Mesenchymal stem cell (in vitro differentiated cells and primary cell): ENCODE measurements around the gene TCF25.

ENCODE experiments used
- DNase-seq: peaks from one replicate; pipeline ENCODE4 v3.0.0-alpha.2; 2013
- H2AFZ ChIP-seq: one replicate; pipeline ENCODE4 v1.6.1; 2013; ENCODE audit warnings: low read depth, mild to moderate bottlenecking, control low read depth, inconsistent platforms, low read length, moderate library complexity
- H2AK5ac ChIP-seq: 2 replicates; pipeline ENCODE4 v1.6.1; 2013; ENCODE audit warnings: low read length, moderate library complexity, mild to moderate bottlenecking, inconsistent platforms; ENCODE audit not compliant: severe bottlenecking
- H2BK120ac ChIP-seq: one replicate; pipeline ENCODE4 v1.6.1; 2013; ENCODE audit warnings: low read depth, mild to moderate bottlenecking, inconsistent platforms, low read length, moderate library complexity
- H2BK12ac ChIP-seq, 2 experiments: one replicate each; pipeline ENCODE4 v1.6.1; 2013; ENCODE audit warnings: inconsistent platforms in 2 of 2, low read length in 2 of 2, mild to moderate bottlenecking in 2 of 2, moderate library complexity in 2 of 2, control low read depth in 1 of 2
- H2BK15ac ChIP-seq: one replicate; pipeline ENCODE4 v1.6.1; 2013; ENCODE audit warnings: mild to moderate bottlenecking, low read depth, inconsistent platforms; ENCODE audit not compliant: poor library complexity, severe bottlenecking
- H2BK5ac ChIP-seq: 2 replicates; pipeline ENCODE4 v1.6.1; 2013; ENCODE audit warnings: low read depth, mild to moderate bottlenecking, low read length, control low read depth, inconsistent platforms; ENCODE audit not compliant: poor library complexity, severe bottlenecking
- H3K14ac ChIP-seq, 2 experiments: one replicate each; pipeline ENCODE4 v1.6.1; 2013; ENCODE audit warnings: inconsistent platforms in 2 of 2, low read length in 2 of 2, control low read depth in 1 of 2, mild to moderate bottlenecking in 1 of 2, moderate library complexity in 1 of 2
- H3K18ac ChIP-seq, 2 experiments: one replicate each; pipeline ENCODE4 v1.6.1; 2013; ENCODE audit warnings: inconsistent platforms in 2 of 2, low read length in 2 of 2, control low read depth in 1 of 2, low read depth in 1 of 2, mild to moderate bottlenecking in 1 of 2
- H3K23ac ChIP-seq, 2 experiments: one replicate each; pipeline ENCODE4 v1.6.1; 2013; ENCODE audit warnings: inconsistent platforms in 2 of 2, low read length in 2 of 2, mild to moderate bottlenecking in 2 of 2, moderate library complexity in 2 of 2, control low read depth in 1 of 2
- H3K27ac ChIP-seq: 2 replicates; pipeline ENCODE4 v1.5.1; 2013; ENCODE audit warnings: mild to moderate bottlenecking, moderate library complexity, low read length, control low read depth, inconsistent platforms; ENCODE audit not compliant: poor library complexity, severe bottlenecking
- H3K27me3 ChIP-seq, 2 experiments: 2 replicates each; pipeline versions ENCODE4 v1.6.1 to v1.7.0; 2013; ENCODE audit warnings: low read length in 2 of 2, mild to moderate bottlenecking in 2 of 2, moderate library complexity in 2 of 2, control low read depth in 1 of 2, inconsistent platforms in 1 of 2; ENCODE audit not compliant: control insufficient read depth in 1 of 2, insufficient read depth in 1 of 2
- H3K36me3 ChIP-seq, 2 experiments: 2 replicates each; pipeline versions ENCODE4 v1.6.1 to v1.7.0; 2013; ENCODE audit warnings: low read length in 2 of 2, control low read depth in 1 of 2, inconsistent platforms in 1 of 2, low read depth in 1 of 2, mild to moderate bottlenecking in 1 of 2; ENCODE audit not compliant: insufficient read depth in 2 of 2, control insufficient read depth in 1 of 2
- H3K4ac ChIP-seq, 2 experiments: one replicate each; pipeline ENCODE4 v1.6.1; 2013; ENCODE audit warnings: inconsistent platforms in 2 of 2, low read length in 2 of 2, mild to moderate bottlenecking in 2 of 2, moderate library complexity in 2 of 2, control low read depth in 1 of 2, low read depth in 1 of 2
- H3K4me1 ChIP-seq: 2 replicates; pipeline ENCODE4 v1.6.1; 2013; ENCODE audit warnings: low read depth, low read length, control low read depth; ENCODE audit not compliant: control insufficient read depth, insufficient read depth
- H3K4me2 ChIP-seq: 2 replicates; pipeline ENCODE4 v1.6.1; 2013; ENCODE audit warnings: low read length, mild to moderate bottlenecking, inconsistent platforms; ENCODE audit not compliant: poor library complexity, severe bottlenecking
- H3K4me3 ChIP-seq, 2 experiments: 2 replicates each; pipeline versions ENCODE4 v1.5.1 to v1.7.0; 2013; ENCODE audit warnings: low read length in 2 of 2, mild to moderate bottlenecking in 2 of 2, control low read depth in 1 of 2, low read depth in 1 of 2; ENCODE audit not compliant: insufficient read depth in 1 of 2
- H3K79me1 ChIP-seq: replicated peaks from 2 replicates; pipeline ENCODE4 v1.6.1; 2013; ENCODE audit warnings: mild to moderate bottlenecking, control low read depth, low read length, inconsistent platforms; ENCODE audit not compliant: poor library complexity, severe bottlenecking
- H3K9ac ChIP-seq: 2 replicates; pipeline ENCODE4 v1.7.0; 2013; ENCODE audit warnings: mild to moderate bottlenecking, low read length, moderate library complexity
- H3K9me3 ChIP-seq: 2 replicates; pipeline ENCODE4 v1.7.0; 2013; ENCODE audit warnings: mild to moderate bottlenecking, low read length; ENCODE audit not compliant: control insufficient read depth
- H4K8ac ChIP-seq: one replicate; pipeline ENCODE4 v1.6.1; 2013; ENCODE audit warnings: inconsistent platforms, mild to moderate bottlenecking, low read length, moderate library complexity
- H4K91ac ChIP-seq: one replicate; pipeline ENCODE4 v1.6.1; 2013; ENCODE audit warnings: mild to moderate bottlenecking, low read length, inconsistent platforms
- WGBS: methylation state at CpG from one replicate; pipeline ENCODE4 v1.1.7; 2013; ENCODE audit warnings: mixed read lengths; 5-methylcytosine and 5-hydroxymethylcytosine counted together

The TCF25 gene

DNA sequence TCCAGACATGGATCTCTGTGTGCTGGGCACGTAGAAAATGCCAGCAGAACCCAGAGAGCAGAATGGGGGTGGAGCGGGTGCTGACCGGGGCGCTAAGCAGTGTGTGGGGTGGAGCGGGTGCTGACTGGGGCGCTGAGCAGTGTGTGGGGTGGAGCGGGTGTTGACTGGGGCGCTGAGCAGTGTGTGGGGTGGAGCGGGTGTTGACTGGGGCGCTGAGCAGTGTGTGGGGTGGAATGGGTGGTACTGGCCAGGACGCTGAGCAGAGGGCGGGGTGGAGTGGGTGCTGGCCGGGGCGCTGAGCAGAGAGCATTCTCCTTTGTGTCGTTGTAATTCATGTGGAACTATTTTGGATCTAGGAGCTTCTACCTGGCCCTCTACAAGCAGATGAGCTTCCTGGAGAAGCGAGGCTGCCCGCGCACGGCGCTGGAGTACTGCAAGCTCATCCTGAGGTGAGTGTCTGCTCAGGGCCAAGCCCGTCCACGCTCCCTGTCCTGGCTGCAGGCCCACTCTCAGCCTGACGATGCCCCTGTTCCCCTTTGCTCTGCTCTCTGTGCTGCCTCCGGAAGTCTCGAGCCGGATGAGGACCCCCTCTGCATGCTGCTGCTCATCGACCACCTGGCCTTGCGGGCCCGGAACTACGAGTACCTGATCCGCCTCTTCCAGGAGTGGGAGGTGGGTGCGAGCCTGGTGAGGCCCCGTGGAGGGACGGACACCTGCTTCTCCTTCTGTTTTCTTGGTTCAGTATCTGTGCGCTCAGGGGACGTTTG is 25.0 kb downstream of the TCF25 start:
- H2BK15ac ChIP-seq = no peak overlapping the region
- no peak overlapping the region for H3K4me2 ChIP-seq
- H3K4me3 ChIP-seq = no peak overlapping the region
- H4K8ac ChIP-seq = no peak overlapping the region
- no peak overlapping the region for H2AK5ac ChIP-seq
- no peak for DNase-seq
- H3K4ac ChIP-seq = no peak overlapping the region
- no peaks in the 10 kb centered on the region for H3K27me3 ChIP-seq
- no peak overlapping the region for H2AFZ ChIP-seq
- no peak overlapping the region for H3K14ac ChIP-seq
- H3K23ac ChIP-seq = no peak overlapping the region
- H3K18ac ChIP-seq = no peak overlapping the region
- peaks cover 80 to 85% of the 10 kb centered on the region in 2 experiments for H3K36me3 ChIP-seq
- peaks cover 47% of the 10 kb centered on the region for H3K79me1 ChIP-seq
- H2BK120ac ChIP-seq = no peak overlapping the region
- H2BK5ac ChIP-seq = no peak overlapping the region
- no peaks in the 10 kb centered on the region for H3K4me1 ChIP-seq
- no peaks in the 10 kb centered on the region for H3K9me3 ChIP-seq
- no peak overlapping the region for H4K91ac ChIP-seq
- no peak overlapping the region for H3K27ac ChIP-seq
- H3K9ac ChIP-seq = no peak overlapping the region
- no peak overlapping the region for H2BK12ac ChIP-seq
- 98% methylated on average over 36 of the region's 36 CpGs for WGBS

- H3K4ac ChIP-seq = no peak overlapping the region
- 95% methylated on average over 20 of the region's 20 CpGs for WGBS
Measured at GRCh38 chr16:89899879-89900481, 26.6 kb downstream of the TCF25 start.

GRCh38 chr16:89900885-89901284 is 27.5 kb downstream of the TCF25 start:
- Histone ChIP-seq H3K9ac (no peak overlapping the region), H2BK12ac (no peak overlapping the region), H2BK5ac (no peak overlapping the region), H2BK120ac (no peak overlapping the region), H3K27me3 (no peaks in the 10 kb centered on the region), H3K36me3 (peaks cover 81 to 85% of the 10 kb centered on the region in 2 experiments), H2AK5ac (no peak overlapping the region), H3K23ac (no peak overlapping the region), H3K4me1 (no peaks in the 10 kb centered on the region), H4K91ac (no peak overlapping the region), H3K27ac (no peak overlapping the region), H3K4me2 (no peak overlapping the region), H3K14ac (no peak overlapping the region), H3K4ac (no peak overlapping the region), H3K9me3 (no peaks in the 10 kb centered on the region), H3K79me1 (peaks cover 39% of the 10 kb centered on the region), H3K4me3 (no peak overlapping the region), H4K8ac (no peak overlapping the region), H2AFZ (no peak overlapping the region), H3K18ac (no peak overlapping the region), H2BK15ac (no peak overlapping the region)
- no peak for DNase-seq
- 98% methylated on average over 17 of the region's 17 CpGs for WGBS

More at GRCh38 chr16:89899879-89900481, 26.6 kb downstream of the TCF25 start:
- no peak overlapping the region for H3K4me3 ChIP-seq
- H3K36me3 ChIP-seq = peaks cover 81 to 85% of the 10 kb centered on the region in 2 experiments
- no peak overlapping the region for H2BK12ac ChIP-seq
- no peak overlapping the region for H3K4me2 ChIP-seq
- H3K9ac ChIP-seq = no peak overlapping the region
- H4K8ac ChIP-seq = no peak overlapping the region
- H4K91ac ChIP-seq = no peak overlapping the region
- no peaks in the 10 kb centered on the region for H3K9me3 ChIP-seq
- no peak overlapping the region for H2AFZ ChIP-seq
- H3K14ac ChIP-seq = no peak overlapping the region
- no peak overlapping the region for H3K27ac ChIP-seq
- H3K23ac ChIP-seq = no peak overlapping the region
- H2BK5ac ChIP-seq = no peak overlapping the region
- H3K79me1 ChIP-seq = peaks cover 46% of the 10 kb centered on the region
- no peak overlapping the region for H2BK15ac ChIP-seq
- no peak overlapping the region for H2BK120ac ChIP-seq
- no peak for DNase-seq
- H3K27me3 ChIP-seq = no peaks in the 10 kb centered on the region
- no peaks in the 10 kb centered on the region for H3K4me1 ChIP-seq
- no peak overlapping the region for H2AK5ac ChIP-seq
- no peak overlapping the region for H3K18ac ChIP-seq

- no peak overlapping the region for H3K27ac ChIP-seq
- peaks cover 77 to 88% of the 10 kb centered on the region in 2 experiments for H3K36me3 ChIP-seq
Measured at GRCh38 chr16:89902980-89903379, 29.6 kb downstream of the TCF25 start.

More at GRCh38 chr16:89902980-89903379, 29.6 kb downstream of the TCF25 start:
- no peak overlapping the region for H3K23ac ChIP-seq
- no peak overlapping the region for H3K18ac ChIP-seq
- H2BK5ac ChIP-seq = no peak overlapping the region
- no peak overlapping the region for H3K4me3 ChIP-seq
- H3K4me2 ChIP-seq = no peak overlapping the region
- H3K9ac ChIP-seq = no peak overlapping the region
- H2BK120ac ChIP-seq = no peak overlapping the region
- H2BK12ac ChIP-seq = peak overlapping the region in 1 of 2 experiments; percentile 25
- no peak overlapping the region for H2AFZ ChIP-seq
- peaks cover 30% of the 10 kb centered on the region for H3K79me1 ChIP-seq
- WGBS = 98% methylated on average over 11 of the region's 11 CpGs
- H3K4ac ChIP-seq = no peak overlapping the region
- no peaks in the 10 kb centered on the region for H3K9me3 ChIP-seq
- H4K8ac ChIP-seq = no peak overlapping the region
- no peaks in the 10 kb centered on the region for H3K27me3 ChIP-seq
- no peak overlapping the region for H2AK5ac ChIP-seq
- no peaks in the 10 kb centered on the region for H3K4me1 ChIP-seq
- no peak for DNase-seq
- H2BK15ac ChIP-seq = no peak overlapping the region
- no peak overlapping the region for H4K91ac ChIP-seq
- peak overlapping the region in 1 of 2 experiments; percentile 38 for H3K14ac ChIP-seq
